ENCODE data around the gene GALNT15.

DNA sequence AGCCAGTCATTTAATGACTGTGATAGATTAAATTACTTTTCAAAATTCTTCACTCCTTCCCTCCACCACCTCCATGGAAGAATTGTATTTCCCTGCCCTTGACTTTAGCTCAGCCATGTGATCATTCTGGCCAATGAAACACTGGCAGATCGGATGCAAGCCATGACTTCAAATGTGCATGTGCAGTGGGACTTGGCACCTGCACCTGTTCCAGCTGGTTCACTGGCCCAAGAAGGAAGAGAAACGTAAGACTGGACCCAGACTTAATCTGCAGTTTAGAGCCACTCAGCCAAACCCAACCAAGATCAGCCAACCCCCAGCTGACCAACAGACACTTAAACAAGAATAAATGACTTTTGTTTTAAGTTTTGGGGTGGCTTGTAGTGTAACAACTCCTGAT, 78.5 kb downstream of the GALNT15 start:
- TF ChIP-seq, protein P1, sequence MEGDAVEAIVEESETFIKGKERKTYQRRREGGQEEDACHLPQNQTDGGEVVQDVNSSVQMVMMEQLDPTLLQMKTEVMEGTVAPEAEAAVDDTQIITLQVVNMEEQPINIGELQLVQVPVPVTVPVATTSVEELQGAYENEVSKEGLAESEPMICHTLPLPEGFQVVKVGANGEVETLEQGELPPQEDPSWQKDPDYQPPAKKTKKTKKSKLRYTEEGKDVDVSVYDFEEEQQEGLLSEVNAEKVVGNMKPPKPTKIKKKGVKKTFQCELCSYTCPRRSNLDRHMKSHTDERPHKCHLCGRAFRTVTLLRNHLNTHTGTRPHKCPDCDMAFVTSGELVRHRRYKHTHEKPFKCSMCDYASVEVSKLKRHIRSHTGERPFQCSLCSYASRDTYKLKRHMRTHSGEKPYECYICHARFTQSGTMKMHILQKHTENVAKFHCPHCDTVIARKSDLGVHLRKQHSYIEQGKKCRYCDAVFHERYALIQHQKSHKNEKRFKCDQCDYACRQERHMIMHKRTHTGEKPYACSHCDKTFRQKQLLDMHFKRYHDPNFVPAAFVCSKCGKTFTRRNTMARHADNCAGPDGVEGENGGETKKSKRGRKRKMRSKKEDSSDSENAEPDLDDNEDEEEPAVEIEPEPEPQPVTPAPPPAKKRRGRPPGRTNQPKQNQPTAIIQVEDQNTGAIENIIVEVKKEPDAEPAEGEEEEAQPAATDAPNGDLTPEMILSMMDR (IDR thresholded peaks at IDR 0.05; ENCODE audit: low read length), result no peak
- TF ChIP-seq EZH2 (IDR thresholded peaks at IDR 0.05; ENCODE audit: borderline replicate concordance, low read length), result no peak
